Measurements from ENCODE around the gene OR10P1.
"Not testable (repeated sequence)": the region's sequence is repeated elsewhere in the genome, so short reads cannot be mapped to it uniquely, and the experiment has no call there.

OR10P1 gene, protein sequence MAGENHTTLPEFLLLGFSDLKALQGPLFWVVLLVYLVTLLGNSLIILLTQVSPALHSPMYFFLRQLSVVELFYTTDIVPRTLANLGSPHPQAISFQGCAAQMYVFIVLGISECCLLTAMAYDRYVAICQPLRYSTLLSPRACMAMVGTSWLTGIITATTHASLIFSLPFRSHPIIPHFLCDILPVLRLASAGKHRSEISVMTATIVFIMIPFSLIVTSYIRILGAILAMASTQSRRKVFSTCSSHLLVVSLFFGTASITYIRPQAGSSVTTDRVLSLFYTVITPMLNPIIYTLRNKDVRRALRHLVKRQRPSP

DNA sequence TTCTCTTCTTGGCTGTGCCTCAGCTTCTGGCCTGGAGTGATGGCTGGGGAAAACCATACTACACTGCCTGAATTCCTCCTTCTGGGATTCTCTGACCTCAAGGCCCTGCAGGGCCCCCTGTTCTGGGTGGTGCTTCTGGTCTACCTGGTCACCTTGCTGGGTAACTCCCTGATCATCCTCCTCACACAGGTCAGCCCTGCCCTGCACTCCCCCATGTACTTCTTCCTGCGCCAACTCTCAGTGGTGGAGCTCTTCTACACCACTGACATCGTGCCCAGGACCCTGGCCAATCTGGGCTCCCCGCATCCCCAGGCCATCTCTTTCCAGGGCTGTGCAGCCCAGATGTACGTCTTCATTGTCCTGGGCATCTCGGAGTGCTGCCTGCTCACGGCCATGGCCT, at the start of gene OR10P1:
TSS of gene OR10P1 (plus strand) at position 40 of the 400 bp plus-strand sequence. CDS start at position 40, 0 bp downstream.
- Histone ChIP-seq H3K4me3 (ENCODE audit: low read depth in 1 of 2, low read length in 2 of 2) (no peak within 1 kb of the TSS), H3K27ac (ENCODE audit: low read depth, low read length) (no peak within 1 kb of the TSS), H3K27me3 (ENCODE audit: control insufficient read depth in 1 of 2, insufficient read depth in 2 of 2, low read length in 2 of 2) (no peaks in the 10 kb centered on the region), H3K9ac (ENCODE audit: low read length) (no peak within 1 kb of the TSS), H3K9me3 (ENCODE audit: low read length) (no peaks in the 10 kb centered on the region), H3K36me3 (ENCODE audit: insufficient read depth, low read length) (no peaks in the 10 kb centered on the region), H3K4me1 (ENCODE audit: insufficient read depth, low read length) (no peaks in the 10 kb centered on the region)

DNA sequence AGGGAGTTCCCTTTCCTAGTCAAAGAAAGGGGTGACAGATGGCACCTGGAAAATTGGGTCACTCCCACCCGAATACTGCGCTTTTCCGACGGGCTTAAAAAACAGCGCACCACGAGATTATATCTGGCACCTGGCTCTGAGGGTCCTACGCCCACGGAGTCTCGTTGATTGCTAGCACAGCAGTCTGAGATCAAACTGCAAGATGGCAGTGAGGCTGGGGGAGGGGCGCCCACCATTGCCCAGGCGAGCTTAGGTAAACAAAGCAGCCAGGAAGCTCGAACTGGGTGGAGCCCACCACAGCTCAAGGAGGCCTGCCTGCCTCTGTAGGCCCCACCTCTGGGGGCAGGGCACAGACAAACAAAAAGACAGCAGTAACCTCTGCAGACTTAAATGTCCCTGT, 46.5 kb upstream of the OR10P1 start:
- not testable (repeated sequence) for H3K36me3 ChIP-seq (ENCODE audit: insufficient read depth, low read length); H3K9me3 ChIP-seq (ENCODE audit: low read length); H3K27me3 ChIP-seq (ENCODE audit: control insufficient read depth in 1 of 2, insufficient read depth in 2 of 2, low read length in 2 of 2); H3K4me3 ChIP-seq (ENCODE audit: low read depth in 1 of 2, low read length in 2 of 2); H3K4me1 ChIP-seq (ENCODE audit: insufficient read depth, low read length); H3K27ac ChIP-seq (ENCODE audit: low read depth, low read length); H3K9ac ChIP-seq (ENCODE audit: low read length)

DNA sequence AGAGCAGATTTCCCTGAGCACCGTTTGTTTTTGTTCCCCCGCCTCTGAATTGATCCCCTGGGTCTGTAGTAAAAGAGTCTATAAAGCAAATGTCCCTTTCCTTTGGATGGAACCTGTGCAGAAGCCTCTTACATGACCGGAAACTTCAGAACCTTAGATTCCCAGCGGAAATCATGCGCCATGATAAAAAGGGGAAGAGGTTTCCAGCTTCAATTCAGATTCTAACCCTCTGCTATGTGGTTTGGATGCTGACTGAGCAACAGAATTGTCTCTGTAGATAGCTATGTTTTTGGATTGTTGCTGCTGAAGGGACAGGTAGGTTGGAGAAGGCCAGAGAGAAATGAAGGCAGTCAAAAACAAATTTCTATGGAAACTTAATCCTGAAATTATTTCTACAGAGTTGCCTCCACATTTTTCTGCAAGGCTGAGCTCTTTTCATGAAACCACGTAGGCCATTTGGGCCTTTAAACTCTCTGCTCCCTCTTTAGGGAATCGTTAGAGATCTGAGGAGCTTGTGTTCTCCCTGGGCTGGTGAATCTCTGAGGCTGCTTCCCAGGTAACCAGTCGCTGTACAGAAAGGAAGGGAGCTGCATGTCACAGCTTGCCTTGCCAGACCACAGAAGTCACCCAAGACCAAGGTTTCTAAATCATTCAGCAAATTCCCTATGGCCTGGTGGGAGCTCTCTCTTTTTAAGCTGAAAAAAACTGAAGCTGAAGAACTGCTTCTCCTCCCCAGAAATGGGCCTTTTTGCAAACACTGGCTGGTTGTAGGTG, 28.7 kb upstream of the OR10P1 start:
- H3K4me1 ChIP-seq (ENCODE audit: insufficient read depth, low read length), result no peaks in the 10 kb centered on the region
- H3K9ac ChIP-seq (ENCODE audit: low read length), result no peak overlapping the region
- no peaks in the 10 kb centered on the region for H3K9me3 ChIP-seq (ENCODE audit: low read length)

DNA sequence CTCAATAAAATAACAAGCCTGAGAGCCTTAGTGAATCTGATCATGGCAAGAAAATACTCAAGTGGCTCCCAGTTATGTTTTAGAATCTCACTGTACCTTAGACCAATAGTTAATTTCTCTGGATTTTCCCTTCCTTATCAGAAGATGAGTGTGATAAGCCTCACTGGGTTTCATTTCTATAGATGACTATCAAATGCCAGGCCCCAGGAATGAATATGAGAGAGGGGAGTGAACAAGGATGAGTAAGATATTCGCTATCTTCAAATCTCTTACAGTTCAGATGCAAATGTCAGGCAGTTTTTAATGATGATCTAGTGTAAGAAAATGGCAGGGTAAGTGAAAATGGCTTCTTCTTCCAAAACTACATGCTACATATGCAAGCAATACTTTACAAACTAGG, 26.1 kb upstream of the OR10P1 start:
- Histone ChIP-seq H3K27me3 (ENCODE audit: control insufficient read depth in 1 of 2, insufficient read depth in 2 of 2, low read length in 2 of 2) (no peaks in the 10 kb centered on the region), H3K9ac (ENCODE audit: low read length) (no peak overlapping the region), H3K36me3 (ENCODE audit: insufficient read depth, low read length) (no peaks in the 10 kb centered on the region), H3K9me3 (ENCODE audit: low read length) (peaks cover 9% of the 10 kb centered on the region), H3K4me1 (ENCODE audit: insufficient read depth, low read length) (no peaks in the 10 kb centered on the region), H3K27ac (ENCODE audit: low read depth, low read length) (no peak overlapping the region), H3K4me3 (ENCODE audit: low read depth in 1 of 2, low read length in 2 of 2) (no peak overlapping the region)

More for the DNA sequence above, 28.7 kb upstream of the OR10P1 start:
- no peak overlapping the region for H3K27ac ChIP-seq (ENCODE audit: low read depth, low read length)
- H3K36me3 ChIP-seq (ENCODE audit: insufficient read depth, low read length), result no peaks in the 10 kb centered on the region
- no peak overlapping the region for H3K4me3 ChIP-seq (ENCODE audit: low read depth in 1 of 2, low read length in 2 of 2)
- H3K27me3 ChIP-seq (ENCODE audit: control insufficient read depth in 1 of 2, insufficient read depth in 2 of 2, low read length in 2 of 2), result no peaks in the 10 kb centered on the region

DNA sequence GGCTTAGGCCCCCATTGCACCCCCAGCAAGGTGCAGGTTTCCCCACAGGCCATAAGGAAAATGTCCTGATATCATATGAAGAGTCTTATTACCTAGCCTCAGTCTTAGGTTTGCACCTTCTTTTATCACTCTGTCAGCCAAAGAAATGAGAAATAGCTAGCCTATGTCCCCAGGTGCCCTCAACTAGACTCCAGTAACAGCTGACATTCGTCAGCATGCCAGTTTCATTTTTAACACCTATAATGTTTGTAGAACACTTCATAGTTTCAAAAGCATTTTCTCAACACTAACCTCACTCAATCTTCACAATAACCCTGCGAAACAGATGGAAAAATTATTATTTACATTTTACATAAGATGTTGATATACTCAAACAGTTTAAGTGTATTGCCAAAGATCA, 24.0 kb upstream of the OR10P1 start:
- H3K4me3 ChIP-seq (ENCODE audit: low read depth in 1 of 2, low read length in 2 of 2), result no peak overlapping the region
- peaks cover 10% of the 10 kb centered on the region for H3K9me3 ChIP-seq (ENCODE audit: low read length)
- no peak overlapping the region for H3K9ac ChIP-seq (ENCODE audit: low read length)
- no peak overlapping the region for H3K27ac ChIP-seq (ENCODE audit: low read depth, low read length)
- no peaks in the 10 kb centered on the region for H3K36me3 ChIP-seq (ENCODE audit: insufficient read depth, low read length)
- no peaks in the 10 kb centered on the region for H3K4me1 ChIP-seq (ENCODE audit: insufficient read depth, low read length)
- no peaks in the 10 kb centered on the region for H3K27me3 ChIP-seq (ENCODE audit: control insufficient read depth in 1 of 2, insufficient read depth in 2 of 2, low read length in 2 of 2)

DNA sequence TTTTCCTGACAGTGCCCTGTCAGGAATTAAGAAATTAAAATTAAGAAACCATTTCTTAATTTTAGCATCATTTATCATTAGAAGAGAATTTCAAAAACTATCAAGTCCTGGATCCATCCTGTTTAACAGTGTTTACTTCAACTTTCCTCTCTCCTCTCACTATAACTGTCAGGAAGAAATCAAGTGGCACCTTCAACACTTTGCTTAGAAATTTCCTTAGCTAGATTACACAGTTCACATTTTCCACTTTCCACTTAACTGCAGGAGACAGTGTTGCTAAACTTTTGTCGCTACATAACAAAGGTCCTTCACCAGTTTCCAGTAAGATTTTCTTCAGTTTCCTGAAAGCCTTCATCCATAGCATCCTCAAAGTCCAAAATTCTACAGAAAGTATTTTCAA, 21.9 kb upstream of the OR10P1 start:
- Histone ChIP-seq H3K27ac (ENCODE audit: low read depth, low read length) (no peak overlapping the region), H3K9ac (ENCODE audit: low read length) (no peak overlapping the region), H3K9me3 (ENCODE audit: low read length) (peaks cover 10% of the 10 kb centered on the region), H3K4me3 (ENCODE audit: low read depth in 1 of 2, low read length in 2 of 2) (no peak overlapping the region), H3K36me3 (ENCODE audit: insufficient read depth, low read length) (no peaks in the 10 kb centered on the region), H3K27me3 (ENCODE audit: control insufficient read depth in 1 of 2, insufficient read depth in 2 of 2, low read length in 2 of 2) (no peaks in the 10 kb centered on the region), H3K4me1 (ENCODE audit: insufficient read depth, low read length) (peaks cover 4% of the 10 kb centered on the region)

DNA sequence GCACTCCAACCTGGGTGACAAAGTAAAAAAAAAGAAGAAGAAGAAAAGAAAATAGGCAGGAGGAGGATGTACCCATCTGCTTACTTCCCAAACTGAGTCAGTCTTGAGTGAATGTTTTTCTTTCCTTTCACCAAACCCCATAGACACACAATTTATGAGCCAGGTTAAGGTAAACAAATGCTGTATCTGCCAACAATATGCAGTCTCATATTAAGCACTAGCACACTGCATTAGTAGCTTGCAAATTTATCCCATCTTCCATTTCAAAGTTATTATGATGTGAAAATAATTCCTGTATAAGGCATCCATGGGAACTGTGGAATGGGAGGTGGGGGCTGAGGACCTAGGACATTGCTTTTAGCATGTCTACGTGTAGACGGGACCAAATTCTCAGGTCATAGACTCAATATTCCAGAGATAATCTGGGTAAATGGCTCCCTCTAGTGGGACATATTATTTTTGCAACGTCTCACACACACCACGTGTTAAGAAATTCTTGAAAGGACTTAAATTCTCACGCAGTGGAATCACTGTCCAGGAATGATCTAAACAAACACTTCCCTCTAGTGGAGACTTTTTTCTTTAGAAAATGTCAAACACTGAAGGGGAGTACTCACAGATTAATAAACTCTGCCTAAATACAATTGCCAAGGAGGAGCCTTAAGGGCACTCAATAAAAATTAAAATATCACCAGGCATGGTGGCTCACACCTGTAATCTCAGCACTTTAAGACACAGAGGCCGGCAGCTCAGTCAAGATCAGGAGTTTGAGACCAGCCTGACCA, 17.1 kb upstream of the OR10P1 start:
- H3K9me3 ChIP-seq (ENCODE audit: low read length), result peaks cover 10% of the 10 kb centered on the region
- peaks cover 4% of the 10 kb centered on the region for H3K4me1 ChIP-seq (ENCODE audit: insufficient read depth, low read length)
- H3K36me3 ChIP-seq (ENCODE audit: insufficient read depth, low read length), result no peaks in the 10 kb centered on the region
- no peak overlapping the region for H3K27ac ChIP-seq (ENCODE audit: low read depth, low read length)
- no peak overlapping the region for H3K9ac ChIP-seq (ENCODE audit: low read length)
- no peaks in the 10 kb centered on the region for H3K27me3 ChIP-seq (ENCODE audit: control insufficient read depth in 1 of 2, insufficient read depth in 2 of 2, low read length in 2 of 2)
- H3K4me3 ChIP-seq (ENCODE audit: low read depth in 1 of 2, low read length in 2 of 2), result no peak overlapping the region

DNA sequence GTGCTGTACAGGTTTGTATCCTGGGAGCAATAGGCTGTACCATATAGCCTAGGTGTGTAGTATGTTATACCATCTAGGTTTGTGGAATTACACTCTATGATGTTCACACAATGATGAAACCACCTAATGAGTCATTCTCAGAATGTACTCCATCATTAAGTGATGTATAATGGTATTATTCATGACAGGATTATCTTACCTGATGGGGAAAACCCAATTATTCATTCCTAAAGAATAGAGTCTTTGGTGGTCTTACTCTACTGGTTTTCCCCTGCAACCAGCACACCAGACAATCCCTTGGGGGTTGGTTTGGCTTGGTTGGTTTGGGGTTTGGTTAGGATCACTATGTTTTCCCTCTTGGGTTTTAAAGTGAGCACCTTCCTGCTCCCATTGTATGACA, 12.6 kb upstream of the OR10P1 start:
- Histone ChIP-seq H3K9me3 (ENCODE audit: low read length) (no peaks in the 10 kb centered on the region), H3K36me3 (ENCODE audit: insufficient read depth, low read length) (no peaks in the 10 kb centered on the region), H3K4me3 (ENCODE audit: low read depth in 1 of 2, low read length in 2 of 2) (no peak overlapping the region), H3K4me1 (ENCODE audit: insufficient read depth, low read length) (peaks cover 4% of the 10 kb centered on the region), H3K9ac (ENCODE audit: low read length) (no peak overlapping the region), H3K27ac (ENCODE audit: low read depth, low read length) (no peak overlapping the region), H3K27me3 (ENCODE audit: control insufficient read depth in 1 of 2, insufficient read depth in 2 of 2, low read length in 2 of 2) (no peaks in the 10 kb centered on the region)

DNA sequence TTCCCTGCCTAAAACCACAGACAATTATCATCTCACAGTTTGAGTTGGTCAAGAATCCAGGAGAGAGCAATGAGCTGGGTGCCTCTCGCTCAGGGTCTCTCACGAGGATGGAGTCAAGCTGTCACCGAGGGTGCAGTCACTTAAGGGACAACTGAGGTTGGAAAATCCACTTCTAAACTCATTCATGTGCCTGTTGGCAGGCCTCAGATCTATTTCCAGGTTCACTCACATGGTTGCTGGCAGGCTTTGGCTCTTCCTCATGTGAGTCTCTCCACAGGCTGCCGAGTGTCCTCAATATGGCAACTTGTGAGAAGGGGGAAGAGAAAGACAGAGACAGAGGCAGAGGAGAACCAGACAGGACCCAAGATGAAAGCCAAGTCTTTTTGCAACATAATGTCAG, 10.5 kb upstream of the OR10P1 start:
- Histone ChIP-seq H3K27ac (ENCODE audit: low read depth, low read length) (no peak overlapping the region), H3K4me3 (ENCODE audit: low read depth in 1 of 2, low read length in 2 of 2) (no peak overlapping the region), H3K4me1 (ENCODE audit: insufficient read depth, low read length) (no peaks in the 10 kb centered on the region), H3K36me3 (ENCODE audit: insufficient read depth, low read length) (no peaks in the 10 kb centered on the region), H3K9me3 (ENCODE audit: low read length) (no peaks in the 10 kb centered on the region), H3K27me3 (ENCODE audit: control insufficient read depth in 1 of 2, insufficient read depth in 2 of 2, low read length in 2 of 2) (no peaks in the 10 kb centered on the region), H3K9ac (ENCODE audit: low read length) (no peak overlapping the region)

DNA sequence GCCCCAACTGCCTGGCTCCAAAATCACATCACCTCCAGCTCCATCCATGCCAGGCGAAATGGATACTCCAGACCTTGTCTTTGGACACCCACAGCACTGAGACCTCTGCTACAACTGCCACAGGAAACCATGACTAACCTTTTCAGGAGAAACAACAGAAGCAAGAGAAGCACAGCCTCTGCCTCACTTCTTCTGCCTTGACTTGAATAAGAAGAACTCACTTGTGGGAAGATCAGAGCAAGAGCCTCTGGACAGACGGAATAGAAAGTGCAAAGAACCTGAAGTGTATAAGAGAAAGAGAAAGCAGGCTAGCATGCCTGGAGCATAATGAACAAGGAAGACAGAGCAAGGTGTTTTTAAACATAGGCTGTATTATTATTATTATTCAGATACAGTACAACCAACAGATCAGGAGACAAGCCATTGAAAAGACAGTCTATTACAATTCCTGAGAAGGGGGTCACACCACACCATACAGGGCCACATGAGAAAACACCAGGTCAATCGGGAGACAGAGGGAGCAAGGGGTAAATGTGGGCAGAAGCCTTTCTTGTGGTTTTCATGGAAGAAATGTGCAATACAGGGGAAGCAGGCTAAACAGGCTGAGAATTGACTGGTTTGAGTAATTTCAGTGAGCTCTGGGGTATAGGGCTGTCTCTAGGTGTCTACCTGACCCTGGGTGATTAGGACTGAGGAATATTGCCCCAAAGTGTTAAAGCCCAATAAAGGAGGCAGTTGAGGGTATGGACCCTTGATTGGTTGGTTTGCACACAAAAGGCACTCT, 7.4 kb upstream of the OR10P1 start:
- H3K36me3 ChIP-seq (ENCODE audit: insufficient read depth, low read length), result no peaks in the 10 kb centered on the region
- no peaks in the 10 kb centered on the region for H3K4me1 ChIP-seq (ENCODE audit: insufficient read depth, low read length)
- H3K9me3 ChIP-seq (ENCODE audit: low read length), result no peaks in the 10 kb centered on the region
- H3K27ac ChIP-seq (ENCODE audit: low read depth, low read length), result no peak overlapping the region
- no peaks in the 10 kb centered on the region for H3K27me3 ChIP-seq (ENCODE audit: control insufficient read depth in 1 of 2, insufficient read depth in 2 of 2, low read length in 2 of 2)
- no peak overlapping the region for H3K4me3 ChIP-seq (ENCODE audit: low read depth in 1 of 2, low read length in 2 of 2)
- H3K9ac ChIP-seq (ENCODE audit: low read length), result no peak overlapping the region

DNA sequence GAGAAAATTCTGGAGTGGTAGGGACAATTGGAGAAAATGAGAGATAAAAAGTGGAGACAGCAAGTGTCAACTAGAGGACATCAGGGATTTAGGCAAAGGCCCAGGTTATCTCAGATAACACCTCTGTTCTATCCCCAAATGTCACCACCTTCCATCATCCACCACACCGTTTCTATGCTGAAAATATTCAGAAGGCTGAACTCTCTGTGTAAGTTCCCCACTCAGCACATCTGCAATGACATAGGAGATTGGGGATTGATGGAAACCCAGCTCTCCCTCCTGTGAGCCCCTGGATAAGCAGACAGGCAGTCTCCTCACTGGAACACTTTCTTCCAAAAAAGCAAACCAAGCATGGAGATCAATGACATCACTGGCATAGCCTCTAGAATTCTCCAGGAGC, 5.6 kb upstream of the OR10P1 start:
- H3K27ac ChIP-seq (ENCODE audit: low read depth, low read length), result no peak overlapping the region
- no peaks in the 10 kb centered on the region for H3K36me3 ChIP-seq (ENCODE audit: insufficient read depth, low read length)
- no peak overlapping the region for H3K4me3 ChIP-seq (ENCODE audit: low read depth in 1 of 2, low read length in 2 of 2)
- H3K9ac ChIP-seq (ENCODE audit: low read length), result no peak overlapping the region
- no peaks in the 10 kb centered on the region for H3K27me3 ChIP-seq (ENCODE audit: control insufficient read depth in 1 of 2, insufficient read depth in 2 of 2, low read length in 2 of 2)
- H3K9me3 ChIP-seq (ENCODE audit: low read length), result no peaks in the 10 kb centered on the region
- H3K4me1 ChIP-seq (ENCODE audit: insufficient read depth, low read length), result no peaks in the 10 kb centered on the region

All from muscle layer of colon (tissue), 2 donors.